ENCODE results near the gene GREB1.
A peak's percentile ranks its signal among the peaks of the same experiment; 100 is the strongest.
"Not testable (repeated sequence)": the region's sequence is repeated elsewhere in the genome, so short reads cannot be mapped to it uniquely, and the experiment has no call there.

The GREB1 gene

GRCh38 chr2:11644293-11644692 lies 110.4 kb downstream of the GREB1 start:
- DNase-seq, result no peak

- DNase-seq, result no peak
These were observed 112.7 kb downstream of the GREB1 start for GRCh38 chr2:11646530-11646929.

GRCh38 chr2:11647834-11648600 lies 114.2 kb downstream of the GREB1 start:
- no peak for DNase-seq

- no peak for DNase-seq
These were observed 115.2 kb downstream of the GREB1 start for GRCh38 chr2:11649093-11649492.

GRCh38 chr2:11651856-11652548 lies 118.2 kb downstream of the GREB1 start:
- no peak for DNase-seq

GRCh38 chr2:11652553-11652952 lies 118.7 kb downstream of the GREB1 start:
- no peak for DNase-seq

- DNase-seq, result no peak
These were observed 121.7 kb downstream of the GREB1 start for GRCh38 chr2:11655495-11655894.

- no peak for DNase-seq
These were observed 122.4 kb downstream of the GREB1 start for GRCh38 chr2:11656252-11656651.

GRCh38 chr2:11656671-11657101 lies 122.8 kb downstream of the GREB1 start:
- no peak for DNase-seq

GRCh38 chr2:11657195-11657594 lies 123.3 kb downstream of the GREB1 start:
- DNase-seq, result no peak

- no peak for DNase-seq
These were observed 123.8 kb downstream of the GREB1 start for GRCh38 chr2:11657646-11658045.

- peak; percentile 12 for DNase-seq
These were observed 124.6 kb downstream of the GREB1 start for GRCh38 chr2:11658208-11659114.

GRCh38 chr2:11659115-11659475 lies 125.2 kb downstream of the GREB1 start:
- no peak for DNase-seq

GRCh38 chr2:11659851-11660250 lies 126.0 kb downstream of the GREB1 start:
- DNase-seq, result no peak

- DNase-seq, result not testable (repeated sequence)
These were observed 126.6 kb downstream of the GREB1 start for GRCh38 chr2:11660396-11660795.

GRCh38 chr2:11661891-11662435 lies 128.1 kb downstream of the GREB1 start:
- DNase-seq, result no peak

GRCh38 chr2:11662882-11663281 lies 129.0 kb downstream of the GREB1 start:
- DNase-seq, result no peak

GRCh38 chr2:11663427-11663826 lies 129.6 kb downstream of the GREB1 start:
- no peak for DNase-seq

GRCh38 chr2:11665028-11665427 lies 131.2 kb downstream of the GREB1 start:
- no peak for DNase-seq

GRCh38 chr2:11665510-11666362 lies 131.9 kb downstream of the GREB1 start:
- no peak for DNase-seq

- no peak for DNase-seq
These were observed 133.3 kb downstream of the GREB1 start for GRCh38 chr2:11667194-11667593.

Data from hematopoietic multipotent progenitor cell treated with erythropoietin and hydrocortisone succinate and interleukin-3 and kit ligand, for 6 days (in vitro differentiated cells).